HepG2 (cell line): Measurements from ENCODE around the gene PDIA6. TPM values are rescaled to one million over a fixed set of nuclear protein-coding genes. Genes with fewer than 3 reads are reported as not detected.
A peak's percentile ranks its signal among the peaks of the same experiment; 100 is the strongest.

Source experiments
- KDM5B ChIP-seq: sonication (generic); formaldehyde crosslinking; IDR thresholded peaks from 2 replicates; pipeline ENCODE4 v1.4.0; 2020; ENCODE audit warnings: missing genetic modification reagents, mild to moderate bottlenecking, borderline replicate concordance
- NFIB ChIP-seq: sonication (generic); formaldehyde crosslinking; IDR thresholded peaks from 2 replicates; pipeline ENCODE4 v1.9.0; 2021; ENCODE audit warnings: missing genetic modification reagents, mild to moderate bottlenecking, borderline replicate concordance
- NKX3-1 ChIP-seq: sonication (generic); formaldehyde crosslinking; IDR thresholded peaks from 2 replicates; pipeline ENCODE4 v1.5.0; 2020; ENCODE audit warnings: missing genetic modification reagents
- POGZ ChIP-seq: sonication (generic); formaldehyde crosslinking; IDR thresholded peaks from 2 replicates; pipeline ENCODE4 v1.4.0; 2020; ENCODE audit warnings: mild to moderate bottlenecking, missing genetic modification reagents
- ZIK1 ChIP-seq: sonication (generic); formaldehyde crosslinking; IDR thresholded peaks from 2 replicates; pipeline ENCODE4 v1.5.0; 2020; ENCODE audit warnings: mild to moderate bottlenecking, low read depth, missing genetic modification reagents, borderline replicate concordance
- ZNF232 ChIP-seq: sonication (generic); formaldehyde crosslinking; IDR thresholded peaks from 2 replicates; pipeline ENCODE4 v1.4.0; 2020; ENCODE audit warnings: missing genetic modification reagents, borderline replicate concordance
- ZNF543 ChIP-seq: sonication (generic); formaldehyde crosslinking; IDR thresholded peaks from 2 replicates; pipeline ENCODE4 v1.4.0; 2020; ENCODE audit warnings: mild to moderate bottlenecking, missing genetic modification reagents
- polyA plus RNA-seq, 8 experiments: library from polyadenylated mRNA; depleted of rRNA in 3 of 8; stranded (reverse) in 7 of 8; unstranded in 1 of 8; fragments of >200 nt; fragmentation: Illumina TruSeq in 4 of 8; extraction: Trizol in 4 of 8; gene quantifications; 2 replicates each; pipeline versions ENCODE4 v1.2.1 to v1.2.3, GENCODE V29; 2011 to 2016; ENCODE audit warnings: low read depth in 4 of 8, missing spikeins in 1 of 8, mixed read lengths in 1 of 8; ENCODE audit not compliant: insufficient read depth in 1 of 8
- total RNA-seq, 5 experiments: library from RNA; depleted of rRNA; stranded (reverse); fragments of >200 nt; fragmentation: Illumina TruSeq; extraction: Trizol; gene quantifications; 2 replicates each; pipeline ENCODE4 v1.2.3, GENCODE V29; 2016; ENCODE audit warnings: low read depth in 1 of 5
- TF ChIP-seq, protein P1 (sequence below): sonication (generic); formaldehyde crosslinking; IDR thresholded peaks from 2 replicates; pipeline ENCODE4 v1.5.0; 2020; ENCODE audit warnings: mild to moderate bottlenecking, missing genetic modification reagents
- TF ChIP-seq, protein P2 (sequence below): sonication (generic); formaldehyde crosslinking; IDR thresholded peaks from 2 replicates; pipeline ENCODE4 v1.5.1; 2020; ENCODE audit warnings: mild to moderate bottlenecking, missing genetic modification reagents, moderate library complexity
- TF ChIP-seq, protein P3 (sequence below): sonication (generic); formaldehyde crosslinking; IDR thresholded peaks from 2 replicates; pipeline ENCODE4 v1.4.0; 2020; ENCODE audit warnings: missing genetic modification reagents
- TF ChIP-seq, protein P4 (sequence below): IDR thresholded peaks from 2 replicates; pipeline ENCODE4 v1.6.1; 2012; ENCODE audit warnings: inconsistent platforms
- TF ChIP-seq, protein P5 (sequence below): IDR thresholded peaks from 2 replicates; pipeline ENCODE4 v1.6.1; 2016
- TF ChIP-seq, protein P6 (sequence below): IDR thresholded peaks from 2 replicates; pipeline ENCODE4 v1.6.1; 2018; ENCODE audit warnings: missing genetic modification reagents
- TF ChIP-seq, protein P7 (sequence below): sonication (generic); formaldehyde crosslinking; IDR thresholded peaks from 2 replicates; pipeline ENCODE4 v1.4.0; 2020; ENCODE audit warnings: mild to moderate bottlenecking, missing genetic modification reagents

Gene PDIA6
- total and polyA plus RNA-seq, 2 of the 13 experiments (the other 11 are each of a cell fraction or from before 2014, with no cell fraction given) = 586 to 642 TPM

DNA sequence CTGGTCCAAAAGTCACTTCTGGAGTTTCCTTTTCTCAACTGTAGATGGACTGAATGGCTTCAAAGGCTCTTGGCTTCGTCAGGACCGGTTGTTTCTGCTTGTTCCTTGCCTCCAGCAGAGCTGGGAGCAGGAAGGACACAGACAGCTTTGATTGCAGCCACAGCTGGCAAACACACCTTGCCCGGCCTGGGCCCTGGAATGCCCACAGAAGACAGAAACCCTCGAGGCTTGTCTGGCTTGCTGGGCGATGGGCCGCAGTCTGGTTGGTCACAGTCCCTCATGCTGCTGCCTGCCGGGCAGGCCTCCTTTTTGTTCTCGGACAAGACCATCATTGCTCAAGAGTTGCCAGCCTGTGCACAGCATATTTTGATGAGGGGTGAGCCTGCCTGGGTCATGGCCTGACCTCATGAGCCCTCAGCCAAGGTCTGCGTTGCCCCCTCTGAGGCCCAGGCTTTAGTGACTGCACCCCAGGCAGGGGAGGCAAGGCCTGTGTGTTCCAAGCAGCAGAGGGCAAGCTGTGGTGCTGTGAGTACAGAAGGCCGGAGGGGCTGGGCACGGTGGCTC is 53.4 kb downstream of the PDIA6 start (continued):
- TF ChIP-seq, protein P1, sequence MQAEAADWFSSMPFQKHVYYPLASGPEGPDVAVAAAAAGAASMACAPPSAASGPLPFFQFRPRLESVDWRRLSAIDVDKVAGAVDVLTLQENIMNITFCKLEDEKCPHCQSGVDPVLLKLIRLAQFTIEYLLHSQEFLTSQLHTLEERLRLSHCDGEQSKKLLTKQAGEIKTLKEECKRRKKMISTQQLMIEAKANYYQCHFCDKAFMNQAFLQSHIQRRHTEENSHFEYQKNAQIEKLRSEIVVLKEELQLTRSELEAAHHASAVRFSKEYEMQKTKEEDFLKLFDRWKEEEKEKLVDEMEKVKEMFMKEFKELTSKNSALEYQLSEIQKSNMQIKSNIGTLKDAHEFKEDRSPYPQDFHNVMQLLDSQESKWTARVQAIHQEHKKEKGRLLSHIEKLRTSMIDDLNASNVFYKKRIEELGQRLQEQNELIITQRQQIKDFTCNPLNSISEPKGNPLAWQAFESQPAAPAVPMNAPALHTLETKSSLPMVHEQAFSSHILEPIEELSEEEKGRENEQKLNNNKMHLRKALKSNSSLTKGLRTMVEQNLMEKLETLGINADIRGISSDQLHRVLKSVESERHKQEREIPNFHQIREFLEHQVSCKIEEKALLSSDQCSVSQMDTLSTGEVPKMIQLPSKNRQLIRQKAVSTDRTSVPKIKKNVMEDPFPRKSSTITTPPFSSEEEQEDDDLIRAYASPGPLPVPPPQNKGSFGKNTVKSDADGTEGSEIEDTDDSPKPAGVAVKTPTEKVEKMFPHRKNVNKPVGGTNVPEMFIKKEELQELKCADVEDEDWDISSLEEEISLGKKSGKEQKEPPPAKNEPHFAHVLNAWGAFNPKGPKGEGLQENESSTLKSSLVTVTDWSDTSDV (CRISPR knock-in tag) = no peak
- TF ChIP-seq, protein P2, sequence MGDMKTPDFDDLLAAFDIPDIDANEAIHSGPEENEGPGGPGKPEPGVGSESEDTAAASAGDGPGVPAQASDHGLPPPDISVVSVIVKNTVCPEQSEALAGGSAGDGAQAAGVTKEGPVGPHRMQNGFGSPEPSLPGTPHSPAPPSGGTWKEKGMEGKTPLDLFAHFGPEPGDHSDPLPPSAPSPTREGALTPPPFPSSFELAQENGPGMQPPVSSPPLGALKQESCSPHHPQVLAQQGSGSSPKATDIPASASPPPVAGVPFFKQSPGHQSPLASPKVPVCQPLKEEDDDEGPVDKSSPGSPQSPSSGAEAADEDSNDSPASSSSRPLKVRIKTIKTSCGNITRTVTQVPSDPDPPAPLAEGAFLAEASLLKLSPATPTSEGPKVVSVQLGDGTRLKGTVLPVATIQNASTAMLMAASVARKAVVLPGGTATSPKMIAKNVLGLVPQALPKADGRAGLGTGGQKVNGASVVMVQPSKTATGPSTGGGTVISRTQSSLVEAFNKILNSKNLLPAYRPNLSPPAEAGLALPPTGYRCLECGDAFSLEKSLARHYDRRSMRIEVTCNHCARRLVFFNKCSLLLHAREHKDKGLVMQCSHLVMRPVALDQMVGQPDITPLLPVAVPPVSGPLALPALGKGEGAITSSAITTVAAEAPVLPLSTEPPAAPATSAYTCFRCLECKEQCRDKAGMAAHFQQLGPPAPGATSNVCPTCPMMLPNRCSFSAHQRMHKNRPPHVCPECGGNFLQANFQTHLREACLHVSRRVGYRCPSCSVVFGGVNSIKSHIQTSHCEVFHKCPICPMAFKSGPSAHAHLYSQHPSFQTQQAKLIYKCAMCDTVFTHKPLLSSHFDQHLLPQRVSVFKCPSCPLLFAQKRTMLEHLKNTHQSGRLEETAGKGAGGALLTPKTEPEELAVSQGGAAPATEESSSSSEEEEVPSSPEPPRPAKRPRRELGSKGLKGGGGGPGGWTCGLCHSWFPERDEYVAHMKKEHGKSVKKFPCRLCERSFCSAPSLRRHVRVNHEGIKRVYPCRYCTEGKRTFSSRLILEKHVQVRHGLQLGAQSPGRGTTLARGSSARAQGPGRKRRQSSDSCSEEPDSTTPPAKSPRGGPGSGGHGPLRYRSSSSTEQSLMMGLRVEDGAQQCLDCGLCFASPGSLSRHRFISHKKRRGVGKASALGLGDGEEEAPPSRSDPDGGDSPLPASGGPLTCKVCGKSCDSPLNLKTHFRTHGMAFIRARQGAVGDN (CRISPR knock-in tag) = peak; percentile 73
- TF ChIP-seq NKX3-1 (CRISPR knock-in tag) = no peak
- TF ChIP-seq, protein P3, sequence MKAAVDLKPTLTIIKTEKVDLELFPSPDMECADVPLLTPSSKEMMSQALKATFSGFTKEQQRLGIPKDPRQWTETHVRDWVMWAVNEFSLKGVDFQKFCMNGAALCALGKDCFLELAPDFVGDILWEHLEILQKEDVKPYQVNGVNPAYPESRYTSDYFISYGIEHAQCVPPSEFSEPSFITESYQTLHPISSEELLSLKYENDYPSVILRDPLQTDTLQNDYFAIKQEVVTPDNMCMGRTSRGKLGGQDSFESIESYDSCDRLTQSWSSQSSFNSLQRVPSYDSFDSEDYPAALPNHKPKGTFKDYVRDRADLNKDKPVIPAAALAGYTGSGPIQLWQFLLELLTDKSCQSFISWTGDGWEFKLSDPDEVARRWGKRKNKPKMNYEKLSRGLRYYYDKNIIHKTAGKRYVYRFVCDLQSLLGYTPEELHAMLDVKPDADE (CRISPR knock-in tag) = no peak
- TF ChIP-seq, protein P4, sequence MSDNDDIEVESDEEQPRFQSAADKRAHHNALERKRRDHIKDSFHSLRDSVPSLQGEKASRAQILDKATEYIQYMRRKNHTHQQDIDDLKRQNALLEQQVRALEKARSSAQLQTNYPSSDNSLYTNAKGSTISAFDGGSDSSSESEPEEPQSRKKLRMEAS = peak; percentile 34; the same call in 1 of the 2 replicates
- TF ChIP-seq, protein P5, sequence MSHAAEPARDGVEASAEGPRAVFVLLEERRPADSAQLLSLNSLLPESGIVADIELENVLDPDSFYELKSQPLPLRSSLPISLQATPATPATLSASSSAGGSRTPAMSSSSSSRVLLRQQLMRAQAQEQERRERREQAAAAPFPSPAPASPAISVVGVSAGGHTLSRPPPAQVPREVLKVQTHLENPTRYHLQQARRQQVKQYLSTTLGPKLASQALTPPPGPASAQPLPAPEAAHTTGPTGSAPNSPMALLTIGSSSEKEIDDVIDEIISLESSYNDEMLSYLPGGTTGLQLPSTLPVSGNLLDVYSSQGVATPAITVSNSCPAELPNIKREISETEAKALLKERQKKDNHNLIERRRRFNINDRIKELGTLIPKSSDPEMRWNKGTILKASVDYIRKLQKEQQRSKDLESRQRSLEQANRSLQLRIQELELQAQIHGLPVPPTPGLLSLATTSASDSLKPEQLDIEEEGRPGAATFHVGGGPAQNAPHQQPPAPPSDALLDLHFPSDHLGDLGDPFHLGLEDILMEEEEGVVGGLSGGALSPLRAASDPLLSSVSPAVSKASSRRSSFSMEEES (CRISPR knock-in tag) = no peak
- TF ChIP-seq, protein P6, sequence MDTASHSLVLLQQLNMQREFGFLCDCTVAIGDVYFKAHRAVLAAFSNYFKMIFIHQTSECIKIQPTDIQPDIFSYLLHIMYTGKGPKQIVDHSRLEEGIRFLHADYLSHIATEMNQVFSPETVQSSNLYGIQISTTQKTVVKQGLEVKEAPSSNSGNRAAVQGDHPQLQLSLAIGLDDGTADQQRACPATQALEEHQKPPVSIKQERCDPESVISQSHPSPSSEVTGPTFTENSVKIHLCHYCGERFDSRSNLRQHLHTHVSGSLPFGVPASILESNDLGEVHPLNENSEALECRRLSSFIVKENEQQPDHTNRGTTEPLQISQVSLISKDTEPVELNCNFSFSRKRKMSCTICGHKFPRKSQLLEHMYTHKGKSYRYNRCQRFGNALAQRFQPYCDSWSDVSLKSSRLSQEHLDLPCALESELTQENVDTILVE = no peak
- no peak for TF ChIP-seq ZNF232 (CRISPR knock-in tag)
- TF ChIP-seq KDM5B (CRISPR knock-in tag) = peak; percentile 65; the same call in 1 of the 2 replicates
- no peak for TF ChIP-seq ZIK1 (CRISPR knock-in tag)
- TF ChIP-seq, protein P7, sequence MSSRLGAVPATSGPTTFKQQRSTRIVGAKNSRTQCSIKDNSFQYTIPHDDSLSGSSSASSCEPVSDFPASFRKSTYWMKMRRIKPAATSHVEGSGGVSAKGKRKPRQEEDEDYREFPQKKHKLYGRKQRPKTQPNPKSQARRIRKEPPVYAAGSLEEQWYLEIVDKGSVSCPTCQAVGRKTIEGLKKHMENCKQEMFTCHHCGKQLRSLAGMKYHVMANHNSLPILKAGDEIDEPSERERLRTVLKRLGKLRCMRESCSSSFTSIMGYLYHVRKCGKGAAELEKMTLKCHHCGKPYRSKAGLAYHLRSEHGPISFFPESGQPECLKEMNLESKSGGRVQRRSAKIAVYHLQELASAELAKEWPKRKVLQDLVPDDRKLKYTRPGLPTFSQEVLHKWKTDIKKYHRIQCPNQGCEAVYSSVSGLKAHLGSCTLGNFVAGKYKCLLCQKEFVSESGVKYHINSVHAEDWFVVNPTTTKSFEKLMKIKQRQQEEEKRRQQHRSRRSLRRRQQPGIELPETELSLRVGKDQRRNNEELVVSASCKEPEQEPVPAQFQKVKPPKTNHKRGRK (CRISPR knock-in tag) = no peak
- TF ChIP-seq ZNF543 (CRISPR knock-in tag) = 0 out of 2 replicates have a peak, but pooled peaks have one; percentile 1
- no peak for TF ChIP-seq POGZ
- TF ChIP-seq NFIB = 0 out of 2 replicates have a peak, but pooled peaks have one; percentile 16
